ENCODE data around the gene ARMC5. TPM values are rescaled to one million over a fixed set of nuclear protein-coding genes. Genes with fewer than 3 reads are reported as not detected.
A peak's percentile ranks its signal among the peaks of the same experiment; 100 is the strongest.

The ARMC5 gene
- total RNA-seq, 4 donors from 2014 or later: 12.4 to 20.4 (median 17.6) TPM

DNA sequence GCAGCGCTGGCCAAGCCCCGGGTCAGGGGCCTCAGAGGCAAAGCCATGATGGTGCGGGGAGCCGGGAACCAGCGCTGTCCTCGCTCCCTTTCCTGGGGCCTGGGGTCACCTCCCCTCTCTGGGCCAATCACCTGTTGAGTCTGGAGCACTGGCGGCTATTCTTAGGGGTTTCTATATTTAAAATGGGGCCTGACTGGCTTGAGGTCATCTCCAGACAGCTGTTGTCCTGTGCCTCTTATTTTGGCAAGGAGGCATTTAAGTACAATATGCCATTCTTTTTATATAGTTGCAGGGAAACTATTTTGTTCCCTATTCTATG lies 31.1 kb upstream of the ARMC5 start, which contains the start of gene COX6A2:
Gene COX6A2, minus strand, starts transcription at position 82 of the 319 bp plus-strand sequence. Its CDS starts 35 bp downstream, at position 47.
- no peaks in the 10 kb centered on the region for H3K36me3 ChIP-seq
- no peak for DNase-seq
- peak within 1 kb of the TSS in 1 of 4 donors; percentile 33 for H3K27ac ChIP-seq
- H3K9me3 ChIP-seq: no peaks in the 10 kb centered on the region
- peak within 1 kb of the TSS; percentile 12 to 55 (median 32) for H3K4me3 ChIP-seq
- H3K4me1 ChIP-seq: peaks cover 0 to 14% (median 0%) of the 10 kb centered on the region in 4 donors
- TF ChIP-seq CTCF (IDR thresholded peaks at IDR 0.05): no peak
- no peak for TF ChIP-seq POLR2A (IDR thresholded peaks at IDR 0.05)
- no peaks in the 10 kb centered on the region for H3K27me3 ChIP-seq

DNA sequence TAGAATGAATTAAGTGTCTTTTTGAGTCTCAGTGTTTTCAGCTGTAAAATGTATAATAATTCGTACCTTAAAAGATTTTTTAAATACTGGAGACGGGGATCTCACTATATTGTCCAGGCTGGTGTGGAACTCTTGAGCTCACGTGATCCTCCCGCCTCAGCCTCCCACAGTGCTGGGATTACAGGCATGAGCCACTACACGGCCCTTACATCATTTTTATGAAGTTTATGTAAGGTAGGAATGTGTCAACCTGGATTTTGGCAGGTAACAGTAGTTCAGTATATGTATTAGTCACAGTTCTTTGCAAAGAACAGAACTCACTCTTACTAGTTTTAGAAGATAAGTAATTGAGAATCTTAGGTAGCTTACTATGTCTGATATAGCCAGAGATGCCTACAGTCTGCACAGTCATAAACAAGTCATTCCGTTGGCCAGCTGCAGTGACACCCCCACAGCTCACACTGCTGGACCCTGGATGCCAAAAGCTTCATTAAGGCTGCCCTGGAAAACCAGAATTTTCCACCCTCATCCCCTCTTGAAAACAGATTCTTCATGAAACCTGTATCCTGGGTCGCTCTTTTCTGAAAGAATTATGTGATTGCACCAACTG lies 30.6 kb upstream of the ARMC5 start:
- no peak overlapping the region for H3K4me3 ChIP-seq
- H3K27ac ChIP-seq: no peak overlapping the region
- H3K9me3 ChIP-seq: no peaks in the 10 kb centered on the region
- peak in 1 of 3 donors; percentile 9 for DNase-seq
- TF ChIP-seq CTCF (IDR thresholded peaks at IDR 0.05) (no peak), POLR2A (IDR thresholded peaks at IDR 0.05) (no peak)
- no peaks in the 10 kb centered on the region for H3K36me3 ChIP-seq
- no peaks in the 10 kb centered on the region for H3K27me3 ChIP-seq
- H3K4me1 ChIP-seq: peaks cover 0 to 14% (median 0%) of the 10 kb centered on the region in 4 donors

DNA sequence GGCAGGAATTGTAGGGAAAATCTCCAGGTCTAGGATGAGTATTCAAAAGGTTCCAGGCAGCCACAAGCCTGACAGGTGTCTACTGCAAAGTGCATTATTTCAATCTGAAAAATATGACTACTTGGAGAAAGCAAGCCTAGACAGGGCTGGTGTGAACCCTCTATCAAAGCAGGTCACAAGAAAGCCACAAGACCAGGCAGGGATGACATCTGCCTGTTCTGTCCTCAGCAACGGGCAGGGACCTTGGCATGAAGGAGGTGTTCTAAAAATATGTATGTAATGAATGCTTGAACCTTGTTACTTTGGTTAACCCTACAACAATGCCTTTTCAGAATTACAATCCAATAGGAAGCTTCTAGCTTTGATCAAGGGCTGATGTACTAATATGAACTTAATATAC lies 30.0 kb upstream of the ARMC5 start:
- Histone ChIP-seq H3K4me3 (no peak overlapping the region), H3K9me3 (no peaks in the 10 kb centered on the region), H3K27me3 (no peaks in the 10 kb centered on the region), H3K27ac (no peak overlapping the region), H3K36me3 (no peaks in the 10 kb centered on the region), H3K4me1 (peaks cover 0 to 14% (median 0%) of the 10 kb centered on the region in 4 donors)
- TF ChIP-seq POLR2A (IDR thresholded peaks at IDR 0.05) (no peak), CTCF (IDR thresholded peaks at IDR 0.05) (no peak)
- DNase-seq: no peak

DNA sequence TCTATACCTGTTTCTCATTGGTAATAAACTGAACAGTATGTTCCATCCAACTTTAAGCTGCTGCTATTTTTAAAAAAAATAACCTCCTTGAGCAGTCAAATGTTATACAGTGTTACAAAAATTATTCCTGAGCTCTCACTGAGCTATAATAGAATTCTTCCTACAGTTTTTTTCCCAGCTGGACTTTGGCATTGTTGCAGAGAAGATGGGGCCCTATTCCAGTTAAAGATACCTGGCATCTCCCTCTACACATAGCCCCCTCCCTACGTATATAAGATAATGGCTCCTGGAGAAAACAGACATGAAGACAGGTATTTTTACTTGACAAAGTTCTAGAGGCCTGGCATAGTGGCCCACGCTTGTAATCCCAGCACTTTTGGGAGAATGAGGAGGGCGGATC lies 29.5 kb upstream of the ARMC5 start:
- H3K27ac ChIP-seq: no peak overlapping the region
- no peak overlapping the region for H3K4me3 ChIP-seq
- peaks cover 0 to 14% (median 0%) of the 10 kb centered on the region in 4 donors for H3K4me1 ChIP-seq
- DNase-seq: no peak
- TF ChIP-seq POLR2A (IDR thresholded peaks at IDR 0.05): no peak
- no peak for TF ChIP-seq CTCF (IDR thresholded peaks at IDR 0.05)
- no peaks in the 10 kb centered on the region for H3K36me3 ChIP-seq
- no peaks in the 10 kb centered on the region for H3K27me3 ChIP-seq
- no peaks in the 10 kb centered on the region for H3K9me3 ChIP-seq

DNA sequence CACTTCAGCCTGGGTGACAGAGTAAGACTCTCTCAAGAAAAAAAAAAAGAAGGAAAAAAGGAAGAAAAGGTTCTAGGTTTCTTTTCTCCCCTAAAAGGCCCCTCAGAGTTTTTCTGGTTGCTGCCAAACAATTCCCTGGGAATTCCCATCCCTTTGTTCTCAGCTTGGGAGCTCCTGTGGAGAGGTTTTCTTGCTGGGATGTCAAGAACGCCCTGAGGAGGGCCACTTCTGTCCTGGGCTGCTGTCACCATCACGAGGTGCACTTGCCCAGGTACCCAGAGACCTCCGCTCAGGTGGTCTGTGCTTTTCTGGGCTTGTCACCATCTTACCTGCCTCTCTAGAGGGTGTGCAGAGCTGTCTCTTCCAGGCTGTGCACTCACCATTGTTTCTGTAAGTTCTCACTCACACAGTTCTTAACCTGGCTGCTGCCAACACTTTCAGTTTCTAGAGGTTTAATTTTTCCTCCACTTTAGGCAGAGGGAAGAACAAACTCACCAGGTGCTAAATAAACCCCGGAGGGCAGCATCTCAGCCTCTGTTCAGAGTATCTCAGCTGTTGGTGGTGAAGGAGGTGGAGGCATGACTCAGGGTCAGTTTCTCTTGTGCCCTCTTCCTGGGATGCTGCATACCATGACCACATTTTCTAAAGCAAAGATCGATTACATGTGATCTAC lies 28.8 kb upstream of the ARMC5 start:
- Histone ChIP-seq H3K9me3 (no peaks in the 10 kb centered on the region), H3K4me3 (no peak overlapping the region), H3K27me3 (no peaks in the 10 kb centered on the region), H3K4me1 (peaks cover 0 to 14% (median 0%) of the 10 kb centered on the region in 4 donors), H3K27ac (no peak overlapping the region), H3K36me3 (no peaks in the 10 kb centered on the region)
- DNase-seq: no peak
- TF ChIP-seq CTCF (IDR thresholded peaks at IDR 0.05) (no peak), POLR2A (IDR thresholded peaks at IDR 0.05) (no peak)
